Dermis microvascular lymphatic vessel endothelial cell (primary cell): ENCODE results near the gene TNFRSF8. TPM values are rescaled to one million over a fixed set of nuclear protein-coding genes. Genes with fewer than 3 reads are reported as not detected.

Experiments
- DNase-seq, 2 donors: peaks; one replicate each; pipeline versions ENCODE4 v3.0.0 to v3.0.0-alpha.2; 2010; ENCODE audit warnings: low read depth in 2 of 2
- total RNA-seq: library from RNA; depleted of rRNA; stranded (reverse); fragments of >200 nt; gene quantifications from 2 replicates; pipeline ENCODE4 v1.2.1, GENCODE V29; 2014

Gene TNFRSF8
- total RNA-seq, 1 donor from 2014 or later: not detected

- DNase-seq: no peak
These were observed 50.6 kb downstream of the TNFRSF8 start for GRCh38 chr1:12113433-12114339.

- DNase-seq: no peak
These were observed 51.2 kb downstream of the TNFRSF8 start for GRCh38 chr1:12114340-12114683.

- no peak for DNase-seq
These were observed 51.8 kb downstream of the TNFRSF8 start for GRCh38 chr1:12114916-12115315.

DNA sequence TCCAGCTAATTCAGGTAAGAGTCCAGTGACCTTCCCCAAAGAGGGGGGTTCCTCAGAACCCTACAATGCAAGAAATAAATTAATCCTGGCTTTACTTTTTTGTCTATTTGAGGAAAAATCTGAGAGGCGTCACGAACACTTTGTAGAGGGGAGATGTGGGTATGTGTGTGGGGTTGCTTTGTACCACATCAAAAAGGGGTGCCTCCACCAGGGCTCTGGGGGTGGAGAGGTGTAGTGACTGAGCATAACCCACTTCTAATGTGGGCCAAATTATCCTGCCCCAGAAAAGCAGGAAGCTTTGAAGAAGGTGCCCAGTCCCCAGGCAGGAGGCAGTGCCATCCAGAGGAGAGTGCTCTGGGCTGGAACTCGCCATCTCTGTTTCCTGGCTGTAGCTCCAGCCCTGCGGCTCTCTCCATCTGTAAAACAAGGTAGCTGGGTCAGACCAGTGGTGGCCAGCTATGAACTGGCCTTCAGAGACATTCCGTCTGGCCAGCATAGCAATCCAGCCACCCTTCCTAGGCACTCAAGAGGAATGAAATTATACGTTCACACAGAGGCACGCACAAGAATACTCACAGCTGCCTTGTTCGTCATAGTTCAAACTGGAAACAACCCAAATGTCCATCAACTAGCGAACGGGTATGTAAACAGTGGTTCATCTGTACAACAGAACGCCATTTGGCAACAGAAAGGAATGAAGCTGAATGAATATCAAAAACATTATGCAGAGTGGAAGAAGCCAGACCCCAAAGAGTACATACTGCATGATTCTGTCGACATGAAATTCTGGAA is 58.3 kb downstream of the TNFRSF8 start:
- no peak for DNase-seq

GRCh38 chr1:12123172-12123571 is 60.1 kb downstream of the TNFRSF8 start:
- no peak for DNase-seq

DNA sequence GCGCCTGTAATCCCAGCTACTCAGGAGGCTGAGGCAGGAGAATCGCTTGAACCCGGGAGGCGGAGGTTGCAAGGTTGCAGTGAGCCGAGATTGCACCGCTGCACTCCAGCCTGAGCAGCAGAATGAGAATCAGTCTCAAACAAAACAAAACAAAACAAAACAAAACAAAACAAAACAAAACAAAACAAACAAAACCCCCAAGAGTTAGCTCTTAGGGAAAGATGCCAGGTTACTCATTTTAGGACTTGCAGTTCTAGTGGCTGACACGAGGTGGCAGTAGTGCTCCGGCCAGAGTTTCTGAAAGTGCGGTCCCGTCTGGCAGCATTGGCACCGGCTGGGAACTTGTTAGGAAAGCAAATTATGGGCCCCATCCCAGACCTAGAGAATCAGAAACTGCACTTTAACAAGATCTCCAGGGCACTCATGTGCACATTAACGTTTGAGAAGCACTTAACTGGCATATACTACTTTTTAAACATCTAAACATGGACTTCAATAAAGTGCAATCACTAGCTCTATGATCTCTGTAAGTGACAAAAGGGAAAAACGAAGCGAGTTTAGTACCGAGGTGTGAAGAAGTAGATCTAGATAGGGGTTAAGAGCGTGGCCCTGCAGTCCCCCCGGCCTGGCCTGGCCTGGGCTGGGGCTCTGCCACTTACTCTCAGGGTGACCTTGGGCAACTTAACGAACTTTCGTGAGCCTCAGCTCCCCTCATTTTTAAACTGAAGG is 61.8 kb downstream of the TNFRSF8 start:
- peak; percentile 54 to 65 for DNase-seq

DNA sequence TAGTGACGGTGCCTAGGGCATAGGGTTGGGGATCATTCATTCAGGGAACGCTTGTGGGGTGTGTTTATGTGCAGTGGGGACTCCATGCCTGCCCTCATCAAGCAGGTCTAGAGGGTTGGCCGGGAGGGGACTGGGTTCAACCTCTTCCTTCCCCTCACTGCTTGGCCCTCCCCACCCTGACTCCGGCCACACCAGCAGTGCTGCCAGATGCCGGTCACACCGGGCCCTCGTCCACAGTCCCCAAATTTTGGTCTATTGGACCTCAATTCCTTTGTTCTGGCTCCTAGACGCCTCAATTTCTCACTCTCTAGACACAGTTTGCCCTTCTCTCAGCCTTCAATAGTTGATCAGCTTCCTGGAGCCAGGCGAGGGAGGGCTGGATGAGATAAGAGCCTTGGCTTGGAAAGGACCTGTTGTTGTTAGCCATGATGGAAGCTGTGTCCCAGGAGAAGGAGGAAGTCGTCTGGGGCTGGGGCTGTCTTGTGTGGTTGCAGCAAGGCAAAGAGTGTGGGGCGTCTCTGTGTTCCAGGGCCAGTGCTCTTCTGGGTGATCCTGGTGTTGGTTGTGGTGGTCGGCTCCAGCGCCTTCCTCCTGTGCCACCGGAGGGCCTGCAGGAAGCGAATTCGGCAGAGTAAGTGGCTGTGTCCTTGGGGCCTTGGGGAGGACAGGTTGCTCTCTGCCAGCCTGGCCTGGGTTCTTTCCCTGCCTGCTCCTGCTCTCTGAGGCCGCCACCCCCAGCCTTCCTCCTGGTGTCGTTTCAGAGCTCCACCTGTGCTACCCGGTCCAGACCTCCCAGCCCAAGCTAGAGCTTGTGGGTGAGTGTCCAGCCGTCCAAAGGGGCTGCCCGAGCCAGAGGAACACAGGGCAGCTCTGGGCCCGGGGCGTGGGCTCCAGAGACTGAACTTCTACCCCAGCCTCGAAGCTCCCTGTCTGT is 62.6 kb downstream of the TNFRSF8 start:
- DNase-seq: peak in 1 of 2 donors; percentile 30

GRCh38 chr1:12126781-12127180 is 63.7 kb downstream of the TNFRSF8 start:
- no peak for DNase-seq

GRCh38 chr1:12127206-12127810 is 64.2 kb downstream of the TNFRSF8 start:
- no peak for DNase-seq

GRCh38 chr1:12128120-12128519 is 65.0 kb downstream of the TNFRSF8 start:
- no peak for DNase-seq

DNA sequence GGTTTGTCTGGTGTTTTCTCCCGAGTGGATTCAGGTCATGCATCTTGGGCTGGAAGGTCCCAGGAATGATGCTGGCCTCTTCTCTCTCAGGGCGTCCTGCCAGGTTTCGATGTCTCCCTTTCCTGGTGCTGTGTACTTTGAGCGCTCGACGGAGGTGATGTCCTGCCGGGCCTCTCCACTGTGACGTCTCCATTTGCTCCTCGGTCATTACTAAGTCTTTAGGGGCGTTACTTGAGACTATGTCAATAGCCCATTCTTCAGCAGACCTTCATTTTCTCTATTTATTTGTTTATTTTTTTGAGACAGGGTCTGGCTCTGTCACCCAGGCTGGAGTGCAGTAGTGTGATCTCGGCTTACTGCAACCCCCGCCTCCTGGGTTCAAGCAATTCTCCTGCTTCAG is 66.5 kb downstream of the TNFRSF8 start:
- DNase-seq: no peak

DNA sequence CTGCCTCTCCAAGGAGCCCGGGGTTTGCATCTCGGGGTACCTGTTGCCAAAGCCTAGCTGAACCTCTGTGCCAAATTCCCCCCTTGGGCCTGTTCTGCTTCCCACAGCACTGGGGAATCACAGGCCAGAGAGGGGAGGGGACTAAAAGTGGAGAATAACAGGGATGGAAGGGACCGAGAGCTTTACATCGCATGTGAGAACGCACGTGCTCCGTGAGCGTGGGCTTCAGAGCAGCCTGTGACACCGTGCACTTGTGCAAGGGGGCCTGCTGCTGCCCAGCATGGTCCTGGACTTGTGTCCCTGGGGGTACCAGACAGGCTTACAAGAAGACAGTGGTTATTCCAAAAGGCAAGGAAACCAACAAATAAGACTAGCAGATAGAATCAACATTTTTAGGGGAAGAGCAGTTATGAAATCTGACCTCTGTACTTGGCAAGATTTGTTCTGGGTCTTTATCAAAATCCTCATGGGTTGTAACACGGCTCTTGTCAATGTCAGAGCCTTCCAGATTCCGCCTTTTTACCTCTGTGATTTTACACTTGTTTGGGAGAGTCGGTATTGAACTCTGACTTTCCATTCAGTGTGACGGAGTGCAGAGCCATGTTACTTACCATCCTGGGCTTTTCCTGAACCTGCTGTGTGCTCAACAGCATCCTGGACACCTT is 67.5 kb downstream of the TNFRSF8 start:
- DNase-seq: no peak

- no peak for DNase-seq
These were observed 69.0 kb downstream of the TNFRSF8 start for GRCh38 chr1:12132078-12132477.

GRCh38 chr1:12134716-12135115 is 71.6 kb downstream of the TNFRSF8 start:
- no peak for DNase-seq

- DNase-seq: no peak
These were observed 72.5 kb downstream of the TNFRSF8 start for GRCh38 chr1:12135612-12136011.

DNA sequence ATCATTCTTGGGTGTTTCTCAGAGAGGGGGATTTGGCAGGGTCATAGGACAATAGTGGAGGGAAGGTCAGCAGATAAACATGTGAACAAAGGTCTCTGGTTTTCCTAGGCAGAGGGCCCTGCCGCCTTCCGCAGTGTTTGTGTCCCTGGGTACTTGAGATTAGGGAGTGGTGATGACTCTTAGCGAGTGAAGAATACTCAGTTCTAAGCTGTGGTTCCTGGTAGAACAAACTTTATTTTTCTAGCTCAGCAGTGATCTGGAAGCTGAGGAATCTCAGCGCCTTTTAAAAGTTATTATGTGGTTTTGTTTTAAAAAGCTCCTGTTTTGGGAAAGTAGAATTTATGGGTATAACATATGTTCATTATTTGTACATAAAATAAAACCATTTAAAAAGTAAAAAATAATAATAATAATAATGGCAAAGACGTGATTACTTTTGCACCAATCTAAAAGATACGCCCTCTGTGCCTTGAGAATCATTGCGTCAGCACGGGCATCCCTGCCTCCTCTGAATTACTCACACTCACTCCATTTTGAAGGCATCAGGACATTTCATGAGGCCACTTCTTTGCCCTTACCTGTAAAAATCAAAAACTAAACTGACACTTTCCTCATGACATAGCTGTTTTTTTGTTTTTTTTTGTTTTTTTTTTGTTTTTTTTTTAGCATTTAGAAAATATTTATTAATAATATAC is 74.0 kb downstream of the TNFRSF8 start:
- no peak for DNase-seq

DNA sequence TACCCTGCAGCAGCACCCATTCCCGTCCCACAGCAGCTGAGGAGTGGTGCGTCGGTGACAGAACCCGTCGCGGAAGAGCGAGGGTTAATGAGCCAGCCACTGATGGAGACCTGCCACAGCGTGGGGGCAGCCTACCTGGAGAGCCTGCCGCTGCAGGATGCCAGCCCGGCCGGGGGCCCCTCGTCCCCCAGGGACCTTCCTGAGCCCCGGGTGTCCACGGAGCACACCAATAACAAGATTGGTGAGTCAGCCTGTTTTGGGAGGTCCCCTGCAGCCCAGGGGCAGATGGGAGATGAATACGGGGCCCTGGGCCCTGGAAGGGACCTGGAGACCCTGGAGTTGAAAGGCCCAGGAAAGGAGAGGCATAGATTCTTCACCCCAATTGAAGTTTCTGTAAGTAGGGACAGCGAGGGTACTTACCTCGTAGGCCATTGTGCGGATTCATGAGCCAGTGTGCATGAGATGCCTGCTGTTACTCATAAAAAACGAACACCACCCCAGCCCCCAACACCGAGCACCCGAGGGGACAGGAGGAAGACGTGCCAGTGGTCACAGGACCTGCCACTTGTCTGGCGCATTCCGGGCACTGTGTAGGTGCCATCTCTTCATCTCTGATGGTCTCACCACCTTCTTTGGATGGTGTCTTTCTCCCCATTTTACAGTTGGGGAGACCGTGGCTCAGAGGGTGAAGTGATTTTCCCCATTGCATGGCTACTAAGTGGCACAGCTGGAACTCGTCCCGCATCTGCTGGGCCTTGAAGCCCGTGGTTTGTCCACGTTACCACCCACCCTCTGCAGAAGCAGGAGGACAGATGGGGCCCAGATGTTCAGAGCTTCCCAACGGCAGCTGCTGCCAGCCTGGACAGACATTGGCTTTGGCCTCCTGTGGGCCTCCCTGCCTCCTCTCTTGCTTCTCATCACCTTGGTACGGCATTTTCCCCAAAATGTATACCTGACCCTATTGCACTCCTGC is 75.4 kb downstream of the TNFRSF8 start:
- DNase-seq: no peak

DNA sequence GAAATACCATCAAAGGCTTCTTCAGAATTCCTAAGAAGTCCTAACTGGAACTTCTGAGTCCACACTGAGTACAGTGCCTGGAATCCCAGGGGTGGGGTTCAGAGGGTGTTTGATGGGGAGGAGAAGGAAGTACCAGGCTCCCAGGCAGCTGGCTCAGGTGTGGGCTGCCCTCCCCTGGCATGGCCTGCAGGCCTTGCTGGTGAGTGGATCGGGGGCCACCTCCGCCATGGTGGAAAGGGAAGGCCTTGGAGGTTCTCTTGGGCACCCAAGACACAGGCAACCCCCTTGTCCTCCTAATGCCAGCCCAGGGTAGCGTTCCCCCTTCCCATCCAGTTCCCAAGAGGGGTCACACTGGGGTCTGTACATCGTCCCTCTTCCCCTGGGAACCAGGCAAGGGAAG is 76.9 kb downstream of the TNFRSF8 start:
- no peak for DNase-seq
